IMR-90 (cell line): Measurements from ENCODE around the gene RNF41.

Experiments used
- TF ChIP-seq, protein P1 (sequence below): conservative IDR thresholded peaks from 2 replicates; pipeline ENCODE4 v1.5.1; 2012; ENCODE audit warnings: mild to moderate bottlenecking, low read depth, low read length, improper control_type of control experiment
- TF ChIP-seq, protein P2 (sequence below): fragments of 150-350 bp; IDR thresholded peaks from 2 replicates; pipeline ENCODE4 v1.6.1; 2017; ENCODE audit warnings: mild to moderate bottlenecking, antibody characterized with exemption, low read length, low read depth

DNA sequence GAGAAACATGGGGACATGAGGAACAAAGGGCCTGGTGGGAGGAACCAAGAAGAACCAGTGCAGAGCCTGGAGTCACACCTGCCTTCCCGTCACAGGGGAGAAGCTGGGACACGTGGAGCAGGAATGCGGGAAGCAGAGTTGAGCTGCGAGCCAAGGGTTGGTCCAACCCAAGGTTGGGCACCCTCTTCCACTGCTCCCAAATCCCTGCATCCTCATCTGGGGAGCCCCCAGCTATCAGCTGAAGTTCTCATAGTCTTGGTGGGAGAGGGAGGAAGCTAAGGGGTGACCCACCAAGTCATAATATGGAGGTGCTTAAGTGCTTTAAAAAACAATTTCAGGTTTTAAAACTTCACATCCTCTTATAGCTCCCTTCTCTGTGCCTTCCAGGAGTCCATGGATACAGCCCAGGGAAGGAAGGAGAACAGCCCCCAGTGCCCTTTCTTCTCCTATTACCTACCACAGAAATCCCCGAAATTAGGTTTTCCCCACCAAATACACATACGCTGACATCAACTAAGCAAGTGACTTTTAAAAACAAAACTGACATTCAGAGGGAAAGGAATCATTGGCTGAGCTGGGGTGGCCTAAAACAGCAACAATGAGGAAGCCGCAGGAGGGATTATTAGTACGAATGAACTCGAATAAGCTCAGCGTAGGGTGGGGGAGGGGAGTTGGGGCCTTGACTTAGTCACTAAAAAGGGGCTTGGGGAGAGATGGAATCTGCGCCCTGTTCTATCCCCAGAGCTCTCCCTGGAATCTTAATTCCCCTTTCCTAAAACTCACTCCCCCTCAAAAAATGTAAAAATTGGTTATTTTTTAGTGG is 59.0 kb downstream of the RNF41 start:
- TF ChIP-seq, protein P1, sequence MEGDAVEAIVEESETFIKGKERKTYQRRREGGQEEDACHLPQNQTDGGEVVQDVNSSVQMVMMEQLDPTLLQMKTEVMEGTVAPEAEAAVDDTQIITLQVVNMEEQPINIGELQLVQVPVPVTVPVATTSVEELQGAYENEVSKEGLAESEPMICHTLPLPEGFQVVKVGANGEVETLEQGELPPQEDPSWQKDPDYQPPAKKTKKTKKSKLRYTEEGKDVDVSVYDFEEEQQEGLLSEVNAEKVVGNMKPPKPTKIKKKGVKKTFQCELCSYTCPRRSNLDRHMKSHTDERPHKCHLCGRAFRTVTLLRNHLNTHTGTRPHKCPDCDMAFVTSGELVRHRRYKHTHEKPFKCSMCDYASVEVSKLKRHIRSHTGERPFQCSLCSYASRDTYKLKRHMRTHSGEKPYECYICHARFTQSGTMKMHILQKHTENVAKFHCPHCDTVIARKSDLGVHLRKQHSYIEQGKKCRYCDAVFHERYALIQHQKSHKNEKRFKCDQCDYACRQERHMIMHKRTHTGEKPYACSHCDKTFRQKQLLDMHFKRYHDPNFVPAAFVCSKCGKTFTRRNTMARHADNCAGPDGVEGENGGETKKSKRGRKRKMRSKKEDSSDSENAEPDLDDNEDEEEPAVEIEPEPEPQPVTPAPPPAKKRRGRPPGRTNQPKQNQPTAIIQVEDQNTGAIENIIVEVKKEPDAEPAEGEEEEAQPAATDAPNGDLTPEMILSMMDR = no peak
- TF ChIP-seq, protein P2, sequence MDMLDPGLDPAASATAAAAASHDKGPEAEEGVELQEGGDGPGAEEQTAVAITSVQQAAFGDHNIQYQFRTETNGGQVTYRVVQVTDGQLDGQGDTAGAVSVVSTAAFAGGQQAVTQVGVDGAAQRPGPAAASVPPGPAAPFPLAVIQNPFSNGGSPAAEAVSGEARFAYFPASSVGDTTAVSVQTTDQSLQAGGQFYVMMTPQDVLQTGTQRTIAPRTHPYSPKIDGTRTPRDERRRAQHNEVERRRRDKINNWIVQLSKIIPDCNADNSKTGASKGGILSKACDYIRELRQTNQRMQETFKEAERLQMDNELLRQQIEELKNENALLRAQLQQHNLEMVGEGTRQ = no peak
